ENCODE data around the gene LRRC8E. TPM values are rescaled to one million over a fixed set of nuclear protein-coding genes. Genes with fewer than 3 reads are reported as not detected.

LRRC8E gene
- total RNA-seq, 2 donors from 2014 or later, result 2.9 to 4.0 TPM

GRCh38 chr19:7851623-7852500 lies 36.4 kb upstream of the LRRC8E start:
- Histone ChIP-seq H3K9ac (ENCODE audit: low read depth in 2 of 2, low read length in 2 of 2) (no peak overlapping the region), H3K4me1 (peaks cover 10% of the 10 kb centered on the region), H3K9me3 (no peaks in the 10 kb centered on the region), H3K4me3 (no peak overlapping the region), H3K27ac (no peak overlapping the region), H3K36me3 (no peaks in the 10 kb centered on the region), H3K27me3 (no peaks in the 10 kb centered on the region)
- intact Hi-C loops (cut with DNase I), result loop anchor here (10.0 kb wide), 1 partner anchor 73 kb away; the partner anchor contains the start of genes CTXN1 and SNAPC2
- DNase-seq, result no peak
- no peak for TF ChIP-seq CTCF (IDR thresholded peaks at IDR 0.05)

GRCh38 chr19:7852851-7853769 lies 35.2 kb upstream of the LRRC8E start:
- peak; percentile 85 for TF ChIP-seq CTCF (IDR thresholded peaks at IDR 0.05)
- Histone ChIP-seq H3K4me1 (peaks cover 10% of the 10 kb centered on the region), H3K27ac (no peak overlapping the region), H3K27me3 (no peaks in the 10 kb centered on the region), H3K36me3 (no peaks in the 10 kb centered on the region), H3K4me3 (no peak overlapping the region), H3K9me3 (no peaks in the 10 kb centered on the region), H3K9ac (ENCODE audit: low read depth in 2 of 2, low read length in 2 of 2) (no peak overlapping the region)
- peak; percentile 86 for DNase-seq
- intact Hi-C loops (cut with DNase I), result loop anchor here (10.0 kb wide), 1 partner anchor 72 kb away; the partner anchor contains the start of genes CTXN1 and SNAPC2

GRCh38 chr19:7853770-7854128 lies 34.6 kb upstream of the LRRC8E start:
- intact Hi-C loops (cut with DNase I), result loop anchor here (10.0 kb wide), 1 partner anchor 71 kb away; the partner anchor contains the start of genes CTXN1 and SNAPC2
- H3K4me3 ChIP-seq, result no peak overlapping the region
- no peaks in the 10 kb centered on the region for H3K9me3 ChIP-seq
- TF ChIP-seq CTCF (IDR thresholded peaks at IDR 0.05), result no peak
- no peaks in the 10 kb centered on the region for H3K27me3 ChIP-seq
- no peak overlapping the region for H3K9ac ChIP-seq (ENCODE audit: low read depth in 2 of 2, low read length in 2 of 2)
- no peak for DNase-seq
- H3K27ac ChIP-seq, result no peak overlapping the region
- peaks cover 10% of the 10 kb centered on the region for H3K4me1 ChIP-seq
- H3K36me3 ChIP-seq, result no peaks in the 10 kb centered on the region

GRCh38 chr19:7855426-7856108 lies 32.7 kb upstream of the LRRC8E start:
- TF ChIP-seq CTCF (IDR thresholded peaks at IDR 0.05), result no peak
- H3K27me3 ChIP-seq, result no peaks in the 10 kb centered on the region
- H3K27ac ChIP-seq, result no peak overlapping the region
- no peak overlapping the region for H3K9ac ChIP-seq (ENCODE audit: low read depth in 2 of 2, low read length in 2 of 2)
- intact Hi-C loops (cut with DNase I), result loop anchor here (10.0 kb wide), 1 partner anchor 69 kb away; the partner anchor contains the start of genes CTXN1 and SNAPC2
- no peak overlapping the region for H3K4me3 ChIP-seq
- H3K36me3 ChIP-seq, result no peaks in the 10 kb centered on the region
- no peaks in the 10 kb centered on the region for H3K9me3 ChIP-seq
- peaks cover 10% of the 10 kb centered on the region for H3K4me1 ChIP-seq
- DNase-seq, result no peak
